Measurements from ENCODE around the gene TYW1.
"Not testable (repeated sequence)": the region's sequence is repeated elsewhere in the genome, so short reads cannot be mapped to it uniquely, and the experiment has no call there.

The TYW1 gene

DNA sequence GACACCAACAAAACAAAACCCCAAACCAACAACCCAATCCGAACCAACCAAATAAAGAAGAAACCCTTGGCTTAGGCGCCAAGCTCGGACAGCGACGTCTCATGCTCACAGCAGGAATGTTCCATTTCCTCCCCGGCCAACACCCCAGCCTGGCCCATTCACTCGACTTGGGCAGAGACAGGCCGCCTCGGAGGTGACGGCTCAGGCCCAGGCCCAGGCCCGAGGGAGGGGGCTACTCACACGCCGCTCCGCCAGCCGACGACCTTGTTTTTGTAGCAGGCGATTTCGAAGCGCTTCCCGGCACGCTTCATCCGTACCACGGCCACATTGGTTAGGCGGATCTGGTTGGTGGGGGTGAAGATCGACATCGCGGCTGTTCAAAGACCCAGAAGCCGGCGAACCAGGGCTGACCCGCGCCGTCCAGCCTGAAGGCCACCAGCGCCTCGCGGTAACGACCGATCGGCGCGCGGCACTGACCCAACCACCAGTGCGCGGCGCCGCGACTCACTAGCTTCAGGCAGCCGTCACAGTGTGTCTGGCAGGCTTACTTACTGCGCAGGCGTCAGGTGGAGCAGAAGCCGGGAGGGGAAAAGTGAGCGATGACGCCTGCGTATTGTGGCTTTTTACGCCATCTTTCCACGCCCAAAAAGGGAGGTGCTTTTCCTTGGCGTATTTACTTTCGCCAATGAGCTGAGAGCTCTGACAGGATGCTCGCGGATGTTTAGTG, 1.4 kb upstream of the TYW1 start, which contains the start of gene SBDS:
Gene SBDS (minus strand): TSS at position 537 of the 727 bp plus-strand sequence. CDS start 169 bp downstream, at position 368.
- peak; percentile 86 for DNase-seq

DNA sequence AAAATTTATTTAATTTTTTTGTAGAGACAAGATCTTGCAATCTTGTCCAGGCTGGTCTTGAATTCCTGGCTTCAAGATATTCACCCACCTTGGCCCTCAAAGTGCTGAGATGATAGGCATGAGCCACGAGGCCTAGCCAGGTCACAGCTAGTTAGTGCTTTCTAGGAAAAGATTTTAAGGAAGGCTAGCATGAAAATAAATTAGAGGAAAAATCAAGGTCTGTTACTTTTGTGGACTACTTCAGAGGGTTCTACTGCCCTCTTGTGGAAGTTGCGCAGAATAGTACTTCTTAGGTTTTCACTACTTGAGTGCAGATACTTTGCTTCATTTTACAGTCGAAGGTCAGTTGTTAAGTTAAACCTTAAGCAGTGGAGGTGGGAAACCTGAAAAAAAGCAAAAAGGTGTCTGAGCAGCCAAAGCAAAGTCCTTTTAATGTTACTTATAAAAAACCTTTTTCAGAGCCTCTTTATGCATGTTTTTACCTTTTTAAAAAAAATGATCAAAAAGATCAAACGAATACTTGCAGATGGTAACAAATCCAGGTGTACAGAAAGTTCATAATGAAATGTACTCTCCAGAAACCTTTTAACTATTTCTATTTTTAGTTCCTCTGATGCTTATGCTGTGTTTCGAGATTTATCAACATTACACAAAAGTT, 4.1 kb downstream of the TYW1 start:
- DNase-seq: not testable (repeated sequence)

DNA sequence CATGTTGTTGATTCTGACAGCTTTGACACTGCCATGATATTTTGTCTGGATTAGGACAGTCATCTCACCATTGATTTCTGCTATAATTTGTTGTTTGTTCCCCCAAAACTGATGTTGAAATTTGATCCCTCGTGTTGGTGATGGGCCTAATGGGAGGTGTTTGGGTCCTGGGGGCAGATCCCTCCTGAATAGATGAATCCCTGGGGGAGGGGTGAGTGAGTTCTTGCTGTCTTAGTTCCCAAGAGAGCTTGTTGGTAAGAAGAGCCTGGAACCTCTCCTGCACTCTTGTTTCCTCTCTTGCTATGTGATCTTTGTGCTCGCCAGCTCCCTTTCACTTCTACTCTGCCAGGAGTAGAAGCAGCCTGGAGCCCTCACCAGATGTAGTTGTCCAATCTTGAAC, 7.5 kb downstream of the TYW1 start:
- not testable (repeated sequence) for DNase-seq

DNA sequence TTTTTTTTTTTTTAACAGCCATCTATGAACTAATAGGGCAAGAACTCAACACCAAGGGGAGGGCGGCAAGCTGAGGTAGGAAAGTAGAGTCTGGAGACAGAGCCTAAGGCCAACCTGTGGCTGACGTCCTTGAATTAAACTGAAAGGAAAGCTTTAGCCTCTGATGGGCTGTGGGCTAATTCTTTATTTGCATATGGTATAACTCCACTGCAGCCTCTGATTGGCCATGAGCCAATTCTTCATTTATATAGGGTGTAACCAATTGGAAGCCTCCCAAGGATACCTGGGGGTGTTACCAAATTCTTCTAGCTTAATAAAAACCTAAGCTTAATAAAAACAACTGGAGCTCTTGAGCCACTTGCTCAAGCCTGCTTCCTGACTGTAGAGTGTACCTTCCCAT, 10.3 kb downstream of the TYW1 start:
- no peak for DNase-seq

DNA sequence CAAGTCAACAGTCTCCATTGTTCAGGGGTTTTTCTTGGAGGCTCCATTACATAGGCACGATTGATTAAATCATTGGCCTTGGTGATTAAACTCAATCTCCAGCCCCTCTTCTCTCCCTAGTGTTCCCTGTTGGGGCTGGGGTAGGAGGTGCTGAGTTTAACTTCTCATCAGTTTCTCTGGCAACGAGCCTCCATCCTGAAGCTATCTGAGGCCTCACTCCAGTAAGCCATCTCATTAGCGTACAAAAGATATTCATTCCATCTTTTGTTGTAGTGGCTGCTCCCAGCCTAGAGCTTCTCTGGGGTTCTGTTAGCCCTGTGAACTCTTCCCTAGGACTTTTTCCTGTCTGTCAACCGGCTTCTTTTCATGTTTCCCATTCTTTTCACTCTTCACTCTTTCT, 11.6 kb downstream of the TYW1 start:
- no peak for DNase-seq

DNA sequence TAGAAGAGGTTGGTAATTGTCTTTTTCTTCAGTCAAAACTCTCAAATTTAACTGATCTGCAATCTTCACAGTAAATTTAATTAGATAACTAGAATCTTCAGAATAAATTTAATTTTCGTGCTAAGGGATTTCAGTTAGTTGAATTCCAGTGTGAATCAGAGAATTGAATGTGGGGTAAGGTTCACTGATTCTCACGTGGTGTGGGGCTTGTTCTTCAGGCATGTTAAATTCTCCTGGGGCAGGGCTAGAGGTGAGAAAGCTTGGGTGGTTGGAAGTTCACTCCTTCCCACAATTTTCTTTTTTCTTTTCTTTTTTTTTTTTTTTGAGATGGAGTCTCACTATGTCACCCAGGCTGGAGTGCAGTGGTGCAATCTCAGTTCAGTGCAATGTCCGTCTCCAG, 13.0 kb downstream of the TYW1 start:
- not testable (repeated sequence) for DNase-seq

DNA sequence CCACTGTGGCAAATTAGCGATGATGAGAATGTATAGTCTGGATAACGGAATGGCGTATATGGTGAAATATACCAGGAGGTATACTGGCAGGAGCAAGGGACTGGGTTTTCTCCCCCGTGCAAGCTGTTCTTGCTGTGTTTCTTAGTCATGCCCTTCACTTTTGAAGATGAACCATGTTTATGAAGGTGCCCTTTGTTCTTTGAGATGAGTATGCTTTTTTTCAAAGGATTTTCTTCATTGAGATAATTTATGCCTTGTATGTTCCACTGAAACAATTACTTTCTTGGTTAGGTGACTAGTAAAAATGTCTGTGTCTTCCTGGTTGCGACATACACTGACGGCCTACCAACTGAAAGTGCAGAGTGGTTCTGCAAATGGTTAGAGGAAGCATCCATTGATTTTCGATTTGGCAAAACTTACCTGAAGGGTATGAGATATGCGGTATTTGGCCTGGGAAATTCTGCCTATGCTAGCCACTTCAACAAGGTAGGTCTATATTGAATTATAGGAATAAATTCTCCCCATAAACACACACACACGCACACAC, 17.5 kb downstream of the TYW1 start:
- not testable (repeated sequence) for DNase-seq

DNA sequence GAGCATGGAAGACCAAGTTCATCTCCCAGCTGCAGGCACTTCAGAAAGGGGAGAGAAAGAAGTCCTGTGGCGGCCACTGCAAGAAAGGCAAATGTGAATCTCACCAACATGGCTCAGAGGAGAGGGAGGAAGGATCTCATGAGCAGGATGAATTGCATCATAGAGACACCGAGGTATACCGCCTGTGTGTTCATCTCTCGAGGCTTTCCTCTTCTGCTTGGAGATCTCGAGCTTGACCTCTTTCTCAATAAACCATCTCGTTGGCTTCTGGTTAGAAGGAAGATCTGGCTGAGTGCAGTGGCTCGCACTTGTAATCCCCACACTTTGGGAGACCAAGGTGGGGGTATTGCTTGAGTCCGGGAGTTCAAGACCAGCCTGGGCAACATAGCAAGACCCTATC, 21.3 kb downstream of the TYW1 start:
- not testable (repeated sequence) for DNase-seq

DNA sequence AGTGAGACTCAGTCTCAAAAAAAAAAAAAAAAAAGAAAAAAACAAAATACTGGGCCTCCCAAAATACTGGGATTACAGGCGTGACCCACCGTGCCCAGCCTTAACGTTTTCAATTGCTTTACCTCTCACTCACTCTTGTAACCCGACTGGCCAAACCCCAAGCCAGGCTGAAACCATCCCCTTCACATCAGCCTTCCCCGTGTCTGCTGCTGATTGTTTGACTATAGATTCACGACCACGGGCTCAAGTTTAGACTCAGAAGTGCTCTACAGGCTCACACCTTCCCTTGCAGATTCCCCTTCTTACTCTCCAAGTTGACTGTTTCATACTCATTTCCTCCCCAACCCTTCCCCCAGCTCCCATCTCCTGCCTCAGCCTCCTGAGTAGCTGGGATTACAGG, 22.3 kb downstream of the TYW1 start:
- no peak for DNase-seq

DNA sequence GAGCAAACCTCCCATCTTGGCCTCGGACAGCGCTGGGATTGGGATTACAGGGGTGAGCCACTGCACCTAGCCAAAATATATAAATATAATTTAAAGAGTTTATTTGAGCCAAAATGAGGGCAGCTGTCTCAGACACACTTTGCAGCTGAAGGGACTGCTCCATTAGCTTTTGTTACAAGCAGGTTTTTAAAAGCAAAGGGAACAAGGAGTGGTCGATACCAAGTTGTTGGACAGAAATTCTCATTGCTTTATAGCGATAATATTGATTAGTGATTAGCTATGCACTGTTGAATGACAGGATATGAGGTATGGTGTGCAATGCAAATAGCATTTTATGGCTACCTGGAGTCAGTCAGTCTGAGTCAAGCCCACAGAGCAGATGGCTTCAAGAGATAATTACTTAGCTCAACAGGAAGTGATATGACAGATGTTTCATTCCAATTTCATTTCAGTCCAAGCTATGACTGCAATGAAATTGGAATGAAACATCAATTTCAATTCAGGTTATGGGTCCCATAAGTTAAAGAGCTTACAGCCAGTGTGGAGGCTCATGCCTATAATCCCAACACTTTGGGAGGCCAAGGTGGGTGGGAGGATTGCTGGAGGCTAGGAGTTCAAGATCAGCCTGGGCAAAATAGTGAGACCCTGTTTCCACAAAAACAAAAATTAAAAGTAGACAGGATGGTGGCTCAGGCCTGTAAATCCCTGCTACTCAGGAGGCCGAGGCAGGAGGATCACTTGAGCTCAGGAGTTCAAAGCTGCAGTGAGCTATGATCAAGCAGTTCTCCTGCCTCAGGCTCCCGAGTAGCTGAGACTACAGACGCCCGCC, 23.1 kb downstream of the TYW1 start:
- DNase-seq: no peak

DNA sequence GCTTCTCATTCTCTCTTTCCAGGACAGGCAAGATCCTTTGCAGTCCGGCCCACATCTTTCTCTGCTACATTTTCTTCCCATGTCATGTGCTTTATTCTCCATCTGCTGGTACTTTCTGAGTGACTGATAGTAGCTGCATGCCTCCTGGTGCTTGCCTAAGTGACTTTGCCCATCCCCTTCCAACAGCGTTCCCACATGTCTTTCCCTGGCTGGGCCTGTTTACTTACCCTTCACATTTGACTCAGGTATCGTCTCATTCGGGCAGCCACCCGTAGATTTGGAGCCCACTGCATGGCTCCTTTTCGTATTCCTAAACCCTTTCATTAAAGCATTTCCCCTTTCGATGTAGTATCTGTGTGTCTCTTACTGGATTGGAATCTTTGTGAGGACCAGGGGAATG, 24.6 kb downstream of the TYW1 start:
- DNase-seq: no peak

DNA sequence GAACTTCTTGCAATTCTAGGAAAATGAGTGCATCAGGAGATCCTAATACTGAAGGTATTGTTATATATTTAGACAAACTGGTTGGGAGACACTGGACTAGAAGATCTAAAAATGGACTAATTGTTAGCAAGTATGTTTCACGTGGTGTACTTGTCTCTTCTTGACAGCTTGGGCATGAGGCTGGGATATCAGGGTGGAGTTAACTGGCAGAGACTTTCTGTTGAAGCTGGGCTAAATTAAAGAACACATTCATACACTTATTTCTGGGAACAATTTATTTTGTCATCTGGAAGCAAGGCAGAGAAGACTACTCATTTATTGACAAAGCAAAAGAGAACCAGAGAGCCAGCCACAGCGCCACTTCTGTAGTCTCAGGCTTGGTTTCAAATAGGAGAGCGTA, 25.9 kb downstream of the TYW1 start:
- DNase-seq: no peak

DNA sequence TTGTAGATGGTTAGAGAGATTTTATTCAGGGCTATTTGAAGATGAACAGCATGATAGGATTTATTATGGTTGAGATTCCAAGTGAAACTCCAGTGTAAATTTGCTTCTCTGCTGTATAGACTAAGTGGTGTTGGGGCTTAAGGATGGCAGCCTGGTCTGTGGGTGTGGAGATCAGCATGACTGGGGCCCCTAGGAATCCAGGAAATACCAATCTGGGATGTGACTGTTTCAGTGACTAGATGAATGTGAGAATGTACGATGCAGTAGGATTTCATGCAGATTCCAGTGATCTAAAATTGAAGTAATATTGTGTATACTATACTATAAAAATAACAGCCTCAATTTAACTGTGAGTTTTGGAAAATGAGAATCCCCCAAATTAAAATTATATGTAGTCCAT, 28.8 kb downstream of the TYW1 start:
- DNase-seq: not testable (repeated sequence)

DNA sequence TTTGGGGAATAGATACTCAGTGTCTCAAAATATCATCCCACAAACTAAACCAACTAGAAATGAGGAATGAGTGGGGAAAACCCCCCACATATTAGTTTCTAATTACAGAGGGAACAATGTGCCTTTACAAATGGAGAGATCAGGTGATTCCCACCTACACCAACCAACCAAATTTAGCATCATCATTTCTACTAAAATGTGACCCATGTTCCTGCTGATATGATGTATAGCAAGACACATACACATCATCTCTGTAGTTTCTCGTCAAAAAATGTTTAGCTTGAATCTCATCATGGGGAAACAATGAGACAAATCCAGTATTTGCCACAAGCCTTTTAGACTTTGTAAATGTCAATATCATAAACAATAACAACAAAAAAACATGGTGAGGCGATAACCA, 35.1 kb downstream of the TYW1 start:
- not testable (repeated sequence) for DNase-seq

DNA sequence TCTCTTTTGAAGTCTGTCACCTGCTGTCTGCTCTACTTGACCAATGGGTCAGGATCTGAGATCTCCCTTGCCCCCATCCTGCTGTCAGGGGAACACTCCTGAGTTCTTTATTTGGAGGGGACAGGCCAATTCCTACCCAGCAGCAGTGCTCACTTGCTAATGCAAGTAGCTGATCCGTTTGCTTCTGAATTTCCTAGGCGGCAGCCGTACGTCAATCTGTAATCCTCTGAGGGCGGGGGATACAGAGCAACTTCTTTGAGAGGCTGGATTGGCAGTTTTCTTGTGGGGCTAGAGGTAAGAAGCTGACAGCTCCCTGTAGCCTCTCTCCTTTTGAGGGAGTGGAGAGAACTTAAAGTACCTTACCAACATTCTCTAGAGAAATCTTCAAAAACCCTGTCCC, 36.6 kb downstream of the TYW1 start:
- DNase-seq: no peak

DNA sequence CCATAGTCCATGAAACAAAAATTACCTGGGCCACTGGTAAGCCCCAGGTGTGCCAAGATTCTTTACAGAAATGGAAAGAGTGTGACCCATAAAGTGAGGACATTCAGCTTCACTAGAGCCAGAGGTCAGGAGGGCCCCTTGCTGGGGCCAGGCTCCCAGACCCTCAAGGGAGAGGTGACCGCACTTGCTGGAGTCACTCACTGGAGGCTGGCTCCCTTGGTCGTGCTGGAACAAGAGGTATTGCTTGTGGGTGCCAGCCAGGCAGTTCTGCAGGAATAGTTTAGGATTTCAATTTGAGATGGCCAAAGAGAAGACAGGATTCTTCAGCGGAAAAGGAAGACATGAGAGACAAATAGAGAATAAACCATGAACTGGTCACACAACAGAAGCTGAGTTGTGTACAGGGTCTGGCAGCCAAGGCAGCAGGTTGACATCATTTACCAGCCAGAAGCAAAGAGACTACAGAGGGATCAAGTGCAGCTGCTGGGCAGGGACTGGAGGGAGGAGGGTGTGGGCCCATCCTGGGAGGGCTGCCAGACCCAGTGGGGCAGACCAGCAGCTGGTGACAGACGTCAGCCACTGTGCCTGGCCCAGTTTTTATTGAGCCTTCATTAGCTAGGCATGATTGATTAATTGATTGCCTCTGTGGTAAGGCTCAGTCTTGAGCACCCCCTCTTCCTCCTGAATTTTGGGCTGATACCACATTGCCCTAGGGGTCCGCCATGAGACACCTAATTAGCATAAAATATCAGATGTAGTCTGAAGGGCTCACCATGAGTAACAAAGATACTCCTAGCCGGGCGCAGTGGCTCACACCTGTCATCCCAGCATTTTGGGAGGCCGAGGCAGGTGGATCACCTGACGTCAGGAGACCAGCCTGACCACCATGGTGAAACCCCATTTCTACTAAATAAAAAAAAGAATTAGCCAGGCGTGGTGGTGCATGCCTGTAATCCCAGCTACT, 40.1 kb downstream of the TYW1 start:
- DNase-seq: not testable (repeated sequence)

DNA sequence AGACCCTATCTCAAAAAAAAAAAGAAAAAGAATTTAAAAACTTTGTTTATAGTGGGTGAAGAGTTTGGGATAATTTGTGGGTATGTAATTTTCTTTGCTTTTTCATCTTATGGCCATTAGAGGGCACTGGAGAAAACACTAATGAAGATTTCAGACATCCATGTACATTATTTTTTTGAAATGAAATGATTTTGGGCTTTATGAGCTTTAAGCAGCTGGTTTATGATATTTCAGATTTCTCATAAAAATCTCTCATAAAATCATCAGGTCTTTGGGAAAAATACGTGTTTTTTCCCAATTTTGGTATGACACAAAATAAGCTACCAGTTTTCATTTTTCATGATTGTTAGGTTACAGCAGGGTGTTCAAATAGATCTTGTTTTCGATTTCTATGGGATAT, 44.2 kb downstream of the TYW1 start:
- DNase-seq: not testable (repeated sequence)

DNA sequence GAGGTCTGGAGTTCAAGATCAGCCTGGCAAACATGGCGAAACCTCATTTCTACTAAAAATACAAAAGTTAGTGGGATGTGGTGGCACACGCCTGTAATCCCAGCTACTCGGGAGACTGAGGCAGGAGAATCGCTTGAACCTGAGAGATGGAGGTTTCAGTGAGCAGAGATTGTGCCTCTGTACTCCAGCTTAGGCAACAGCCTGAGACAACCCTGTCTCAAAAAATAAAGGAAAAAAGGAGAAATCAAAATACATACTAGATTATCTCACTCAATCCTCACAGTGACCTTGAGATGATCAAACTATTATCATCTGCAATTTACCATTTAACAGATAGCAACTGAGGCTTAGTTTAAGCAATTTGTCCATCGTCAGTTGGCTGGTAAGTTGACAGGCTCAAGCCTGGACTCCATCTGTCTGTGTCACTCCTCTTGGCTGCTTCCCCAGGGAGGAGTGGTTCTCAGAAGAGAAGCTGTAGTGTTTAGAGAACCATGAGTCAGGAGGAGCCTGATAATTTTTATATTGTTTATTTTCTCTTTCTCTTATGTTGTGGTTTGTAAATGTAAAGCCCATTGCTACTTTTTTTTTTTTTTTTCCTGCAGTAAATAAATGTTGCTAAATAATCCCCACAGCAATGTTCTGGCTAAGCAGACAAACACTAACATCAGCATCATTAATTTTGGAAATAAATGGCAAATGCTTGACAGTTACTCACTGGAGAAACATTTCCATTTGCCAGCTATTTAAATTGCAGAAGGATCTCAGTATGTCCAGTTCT, 46.3 kb downstream of the TYW1 start:
- DNase-seq: not testable (repeated sequence)

DNA sequence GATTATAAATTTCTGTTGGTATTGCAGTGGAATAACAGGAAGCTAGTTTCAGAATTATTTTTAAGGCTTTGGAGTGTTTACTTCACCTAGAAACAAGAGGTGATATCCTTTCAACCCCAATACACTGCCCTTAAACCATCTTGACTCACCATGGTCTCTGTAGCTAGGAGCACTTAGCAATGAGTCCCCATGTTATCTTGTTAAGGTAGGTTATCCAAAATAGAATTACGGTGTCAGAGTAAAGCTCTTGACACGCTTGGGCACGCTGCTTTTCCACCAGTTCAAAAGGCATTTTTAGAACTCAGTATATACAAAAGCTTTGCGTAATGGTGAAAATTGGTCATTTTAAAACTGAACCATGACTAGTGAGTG, 46.9 kb downstream of the TYW1 start:
- DNase-seq: not testable (repeated sequence)

DNA sequence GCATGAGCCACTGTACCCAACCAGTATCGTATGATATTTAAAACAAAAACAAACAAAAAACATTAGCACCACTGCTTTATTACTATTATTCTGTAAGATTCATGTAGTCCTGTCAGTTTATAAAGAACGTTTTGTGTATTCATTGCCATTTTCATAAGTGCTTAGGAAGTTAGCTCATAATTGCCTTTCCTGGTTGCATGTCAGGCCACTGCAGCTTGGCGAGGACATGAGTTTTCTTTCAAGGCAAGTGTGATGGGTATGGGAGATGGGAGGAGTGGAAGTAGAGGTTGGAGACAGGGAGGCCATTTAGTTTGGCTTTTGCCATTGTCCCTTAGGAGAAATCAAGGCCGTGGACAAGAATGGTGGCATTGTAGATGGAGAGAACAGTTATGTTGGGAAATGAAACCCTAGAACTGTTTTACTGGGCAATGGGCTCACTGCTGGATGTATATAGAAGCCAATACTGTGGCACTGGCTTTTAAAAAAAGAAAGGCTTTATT, 48.9 kb downstream of the TYW1 start:
- no peak for DNase-seq

DNA sequence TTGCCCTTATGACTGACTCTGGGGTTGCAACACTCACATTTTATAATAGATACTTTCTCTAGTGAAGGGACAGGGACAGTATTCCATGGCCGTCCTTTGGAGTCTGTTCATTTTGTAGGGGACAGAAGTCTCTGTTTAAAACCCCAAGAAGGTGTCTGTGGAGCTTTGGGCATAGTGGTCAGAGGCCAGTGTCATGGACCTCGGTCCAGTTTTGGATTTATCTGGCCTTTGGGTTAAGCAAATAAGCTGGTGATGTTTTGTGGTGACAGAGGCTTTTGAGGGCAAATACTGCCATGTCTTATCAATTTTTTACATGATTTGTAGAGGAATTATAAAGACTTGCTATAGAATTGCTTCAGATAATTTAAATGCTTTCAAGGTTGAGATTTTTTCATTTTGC, 50.2 kb downstream of the TYW1 start:
- DNase-seq: not testable (repeated sequence)
